ENCODE results near the gene TMEM178A.

DNA sequence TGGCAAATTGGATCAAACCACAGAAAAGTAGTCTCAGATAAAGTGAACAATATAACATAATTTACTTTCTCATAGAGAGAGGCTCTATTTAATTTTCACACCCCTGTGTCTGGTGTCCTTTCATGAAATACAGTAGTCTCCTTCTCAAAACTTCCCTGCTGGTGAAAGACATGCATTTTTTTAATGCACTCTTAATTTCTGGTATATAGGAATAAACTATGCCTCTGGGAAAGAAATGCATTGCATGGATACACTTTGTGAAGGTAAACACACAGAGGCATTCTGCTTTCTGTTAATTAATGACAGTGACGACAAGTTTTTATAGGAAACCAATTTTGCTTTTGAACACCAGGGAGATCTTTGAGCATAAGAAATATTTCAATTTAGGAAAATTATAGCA lies 24.1 kb upstream of the TMEM178A start:
- TF ChIP-seq CTCF (conservative IDR thresholded peaks at IDR 0.05; ENCODE audit: low read length) (no peak), EZH2phosphoT487 (IDR thresholded peaks at IDR 0.05; ENCODE audit: borderline replicate concordance, low read depth, low read length) (no peak)
